CD8-positive, alpha-beta memory T cell (primary cell): Measurements from ENCODE around the gene DNAJC1. TPM values are rescaled to one million over a fixed set of nuclear protein-coding genes. Genes with fewer than 3 reads are reported as not detected.
"Not testable (repeated sequence)": the region's sequence is repeated elsewhere in the genome, so short reads cannot be mapped to it uniquely, and the experiment has no call there.

Experiments
- CTCF ChIA-PET: fragments of 350-600 bp; sonication (Branson Sonifier 250); formaldehyde crosslinking; loops from one replicate; lab custom pipeline; 2021; ENCODE audit warnings: antibody characterized with exemption; lab: Charles Lee
- POLR2A ChIA-PET: fragments of 350-600 bp; sonication (Branson Sonifier 250); formaldehyde crosslinking; loops from one replicate; lab custom pipeline; 2021; ENCODE audit warnings: antibody characterized with exemption; lab: Charles Lee
- DNase-seq, 5 donors: peaks; one replicate each; pipeline versions ENCODE4 v3.0.0 to v3.0.0-alpha.2; 2020 to 2022; ENCODE audit warnings: mixed read lengths in 1 of 5
- H3K27ac ChIP-seq: one replicate; pipeline ENCODE4 v1.7.0; 2013; ENCODE audit warnings: low read depth, mild to moderate bottlenecking, low read length, moderate library complexity
- H3K27me3 ChIP-seq: 2 replicates; pipeline ENCODE4 v1.7.0; 2013; ENCODE audit warnings: low read length, mild to moderate bottlenecking; ENCODE audit not compliant: insufficient read depth, poor library complexity, severe bottlenecking
- H3K36me3 ChIP-seq: 2 replicates; pipeline ENCODE4 v1.7.0; 2013; ENCODE audit warnings: mild to moderate bottlenecking, low read length, moderate library complexity; ENCODE audit not compliant: insufficient read depth
- H3K4me1 ChIP-seq: 2 replicates; pipeline ENCODE4 v1.7.0; 2013; ENCODE audit warnings: mild to moderate bottlenecking, low read length, moderate library complexity; ENCODE audit not compliant: insufficient read depth
- H3K4me3 ChIP-seq: 2 replicates; pipeline ENCODE4 v1.7.0; 2013; ENCODE audit warnings: mild to moderate bottlenecking, low read length
- H3K9me3 ChIP-seq: 2 replicates; pipeline ENCODE4 v1.7.0; 2013; ENCODE audit warnings: mild to moderate bottlenecking, low read length
- H3K27ac Mint-ChIP-seq, 8 donors: one replicate each; pipeline ENCODE4 v1.8.0; 2020 to 2021; ENCODE audit warnings: mixed read lengths in 8 of 8, mild to moderate bottlenecking in 6 of 8, inconsistent platforms in 3 of 8, moderate library complexity in 3 of 8
- H3K27me3 Mint-ChIP-seq, 2 donors: one replicate each; pipeline ENCODE4 v1.8.0; 2020 to 2021; ENCODE audit warnings: mixed read lengths in 2 of 2, mild to moderate bottlenecking in 1 of 2, moderate library complexity in 1 of 2
- H3K36me3 Mint-ChIP-seq, 3 donors: one replicate each; pipeline ENCODE4 v1.8.0; 2020 to 2021; ENCODE audit warnings: mixed read lengths in 3 of 3, inconsistent platforms in 1 of 3, mild to moderate bottlenecking in 1 of 3
- H3K4me1 Mint-ChIP-seq, 3 donors: one replicate each; pipeline ENCODE4 v1.8.0; 2020 to 2021; ENCODE audit warnings: mixed read lengths in 3 of 3, inconsistent platforms in 1 of 3, mild to moderate bottlenecking in 1 of 3
- H3K4me3 Mint-ChIP-seq, 7 donors: one replicate each; pipeline ENCODE4 v1.8.0; 2020 to 2021; ENCODE audit warnings: mixed read lengths in 7 of 7, mild to moderate bottlenecking in 6 of 7, moderate library complexity in 4 of 7, inconsistent platforms in 2 of 7
- H3K9me3 Mint-ChIP-seq, 5 donors: one replicate each; pipeline ENCODE4 v1.8.0; 2020 to 2022; ENCODE audit warnings: mixed read lengths in 5 of 5, mild to moderate bottlenecking in 3 of 5, moderate library complexity in 2 of 5, inconsistent platforms in 1 of 5
- polyA plus RNA-seq: library from polyadenylated mRNA; unstranded; fragments of 300-500 nt; fragmentation: Illumina TruSeq; gene quantifications from one replicate; pipeline ENCODE4 v1.2.3, GENCODE V29; 2021
- total RNA-seq, 2 experiments: library from RNA; stranded (reverse); gene quantifications; one replicate each; pipeline ENCODE4 v1.2.3, GENCODE V29; 2021

Gene DNAJC1
- total and polyA plus RNA-seq, 3 experiments from 2014 or later: 30.8 to 46.0 (median 31.8) TPM

GRCh38 chr10:21891439-21891838 lies 112.1 kb downstream of the DNAJC1 start:
- H3K9me3 Mint-ChIP-seq: peaks cover 4 to 27% (median 15%) of the 10 kb centered on the region in 5 donors
- peak overlapping the region in 6 of 7 donors; percentile 6 to 61 (median 32) for H3K4me3 Mint-ChIP-seq
- CTCF ChIA-PET: no interaction called here
- peak overlapping the region in 5 of 8 donors; percentile 10 to 88 (median 51) for H3K27ac Mint-ChIP-seq
- Histone ChIP-seq H3K4me3 (no peak overlapping the region), H3K4me1 (peaks cover 25% of the 10 kb centered on the region), H3K27ac (no peak overlapping the region), H3K27me3 (no peaks in the 10 kb centered on the region), H3K36me3 (no peaks in the 10 kb centered on the region), H3K9me3 (no peaks in the 10 kb centered on the region)
- no peaks in the 10 kb centered on the region for H3K27me3 Mint-ChIP-seq
- peak in 1 of 5 donors; percentile 1 for DNase-seq
- peaks cover 12 to 53% (median 48%) of the 10 kb centered on the region in 3 donors for H3K36me3 Mint-ChIP-seq
- POLR2A ChIA-PET: no interaction called here
- H3K4me1 Mint-ChIP-seq: peaks cover 49 to 58% (median 51%) of the 10 kb centered on the region in 3 donors

- Histone ChIP-seq H3K9me3 (no peaks in the 10 kb centered on the region), H3K36me3 (no peaks in the 10 kb centered on the region), H3K27me3 (no peaks in the 10 kb centered on the region), H3K27ac (no peak overlapping the region), H3K4me1 (peaks cover 25% of the 10 kb centered on the region), H3K4me3 (no peak overlapping the region)
- Mint-ChIP-seq H3K4me3 (peak overlapping the region in 3 of 7 donors; percentile 16 to 54 (median 43)), H3K27ac (peak overlapping the region in 2 of 8 donors; percentile 48 to 54), H3K9me3 (peaks cover 4 to 31% (median 30%) of the 10 kb centered on the region in 5 donors), H3K36me3 (peaks cover 11 to 53% (median 47%) of the 10 kb centered on the region in 3 donors), H3K27me3 (no peaks in the 10 kb centered on the region), H3K4me1 (peaks cover 60 to 63% (median 61%) of the 10 kb centered on the region in 3 donors)
- ChIA-PET POLR2A (no interaction called here), CTCF (no interaction called here)
- no peak for DNase-seq
Observed at GRCh38 chr10:21889477-21890275, 113.9 kb downstream of the DNAJC1 start.

- H3K4me1 Mint-ChIP-seq: peaks cover 60 to 63% (median 61%) of the 10 kb centered on the region in 3 donors
- POLR2A ChIA-PET: no interaction called here
Observed at GRCh38 chr10:21888959-21889358, 114.6 kb downstream of the DNAJC1 start.

GRCh38 chr10:21885940-21886339 lies 117.6 kb downstream of the DNAJC1 start:
- Histone ChIP-seq H3K4me3 (no peak overlapping the region), H3K27ac (no peak overlapping the region), H3K36me3 (peaks cover under 1% of the 10 kb centered on the region), H3K4me1 (peaks cover 18% of the 10 kb centered on the region), H3K27me3 (no peaks in the 10 kb centered on the region), H3K9me3 (no peaks in the 10 kb centered on the region)
- no peak overlapping the region for H3K4me3 Mint-ChIP-seq
- CTCF ChIA-PET: no interaction called here
- H3K27ac Mint-ChIP-seq: no peak overlapping the region
- peaks cover 52 to 55% (median 54%) of the 10 kb centered on the region in 3 donors for H3K4me1 Mint-ChIP-seq
- H3K27me3 Mint-ChIP-seq: no peaks in the 10 kb centered on the region
- POLR2A ChIA-PET: no interaction called here
- H3K9me3 Mint-ChIP-seq: peaks cover 0 to 19% (median 12%) of the 10 kb centered on the region in 5 donors
- DNase-seq: no peak
- H3K36me3 Mint-ChIP-seq: peaks cover 13 to 39% (median 34%) of the 10 kb centered on the region in 3 donors

More at GRCh38 chr10:21888959-21889358, 114.6 kb downstream of the DNAJC1 start:
- Histone ChIP-seq H3K4me3 (no peak overlapping the region), H3K36me3 (no peaks in the 10 kb centered on the region), H3K4me1 (peaks cover 25% of the 10 kb centered on the region), H3K27ac (no peak overlapping the region), H3K9me3 (no peaks in the 10 kb centered on the region), H3K27me3 (no peaks in the 10 kb centered on the region)
- H3K36me3 Mint-ChIP-seq: peaks cover 11 to 49% (median 40%) of the 10 kb centered on the region in 3 donors
- peak overlapping the region in 6 of 7 donors; percentile 51 to 76 (median 59) for H3K4me3 Mint-ChIP-seq
- peak in 1 of 5 donors; percentile 5 for DNase-seq
- H3K27me3 Mint-ChIP-seq: no peaks in the 10 kb centered on the region
- H3K9me3 Mint-ChIP-seq: peaks cover 4 to 31% (median 28%) of the 10 kb centered on the region in 5 donors
- CTCF ChIA-PET: no interaction called here
- peak overlapping the region in 3 of 8 donors; percentile 2 to 40 (median 12) for H3K27ac Mint-ChIP-seq

- no peak for DNase-seq
- H3K4me3 Mint-ChIP-seq: no peak overlapping the region
- no peaks in the 10 kb centered on the region for H3K4me1 ChIP-seq
- H3K4me1 Mint-ChIP-seq: no peaks in the 10 kb centered on the region
- peaks cover 0 to 2% of the 10 kb centered on the region in 2 donors for H3K27me3 Mint-ChIP-seq
- H3K36me3 ChIP-seq: no peaks in the 10 kb centered on the region
- H3K9me3 Mint-ChIP-seq: peaks cover 20 to 27% (median 22%) of the 10 kb centered on the region in 5 donors
- ChIA-PET POLR2A (no interaction called here), CTCF (no interaction called here)
- H3K27me3 ChIP-seq: no peaks in the 10 kb centered on the region
- no peak overlapping the region for H3K27ac Mint-ChIP-seq
- peaks cover 36 to 72% (median 64%) of the 10 kb centered on the region in 3 donors for H3K36me3 Mint-ChIP-seq
- H3K9me3 ChIP-seq: peaks cover 8% of the 10 kb centered on the region
- H3K4me3 ChIP-seq: no peak overlapping the region
- no peak overlapping the region for H3K27ac ChIP-seq
Observed at GRCh38 chr10:21873198-21873597, 130.3 kb downstream of the DNAJC1 start.

GRCh38 chr10:21872771-21873170 lies 130.8 kb downstream of the DNAJC1 start:
- H3K9me3 ChIP-seq, CTCF ChIA-PET, H3K4me3 ChIP-seq, H3K36me3 ChIP-seq, POLR2A ChIA-PET, H3K27ac Mint-ChIP-seq, H3K4me3 Mint-ChIP-seq, DNase-seq, H3K27ac ChIP-seq, H3K27me3 Mint-ChIP-seq, H3K4me1 ChIP-seq, H3K4me1 Mint-ChIP-seq, H3K27me3 ChIP-seq: not testable (repeated sequence)
- Mint-ChIP-seq H3K36me3 (peaks cover 36 to 68% (median 65%) of the 10 kb centered on the region in 3 donors), H3K9me3 (peaks cover 20 to 27% (median 22%) of the 10 kb centered on the region in 5 donors)

DNA sequence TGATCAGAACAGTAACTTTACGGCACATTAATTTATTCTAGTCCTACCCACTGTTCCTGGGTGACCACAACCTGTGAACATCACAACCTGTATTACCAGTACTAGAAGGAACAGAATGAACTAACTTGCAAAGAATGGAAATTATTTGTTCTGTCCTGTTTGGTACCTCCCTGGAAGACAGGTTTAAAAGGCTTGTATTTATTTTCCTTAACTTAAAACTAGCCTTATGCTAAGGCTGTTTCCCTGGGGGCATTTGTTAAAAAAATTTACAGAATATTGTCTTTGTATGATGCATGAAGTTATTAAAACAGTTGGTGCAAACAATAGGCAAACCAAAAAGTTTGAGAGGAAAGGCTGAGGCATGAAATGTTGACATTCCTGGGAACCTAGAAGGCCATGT lies 132.7 kb downstream of the DNAJC1 start:
- POLR2A ChIA-PET: no interaction called here
- Mint-ChIP-seq H3K27ac (no peak overlapping the region), H3K36me3 (peaks cover 41 to 69% (median 67%) of the 10 kb centered on the region in 3 donors)

DNA sequence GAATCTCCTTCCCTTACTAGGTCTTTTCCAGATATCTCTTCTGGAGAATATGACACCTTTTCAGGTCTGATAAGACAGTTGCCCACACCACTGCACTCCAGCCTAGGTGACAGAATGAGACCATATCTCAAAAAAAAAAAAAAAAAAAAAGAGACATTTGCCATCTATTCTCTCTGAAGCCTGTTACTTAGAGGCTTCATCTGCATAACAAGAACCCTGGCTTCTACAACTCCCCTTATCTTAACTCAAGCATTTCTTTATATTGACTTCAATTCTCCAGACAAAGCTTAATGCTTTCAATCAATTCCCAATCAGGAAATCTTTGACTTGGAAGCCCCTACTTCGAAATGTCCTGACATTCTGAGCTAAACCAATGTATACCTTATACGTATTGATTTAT lies 134.4 kb downstream of the DNAJC1 start:
- H3K36me3 Mint-ChIP-seq: peaks cover 40 to 73% (median 60%) of the 10 kb centered on the region in 3 donors
- H3K27me3 Mint-ChIP-seq, DNase-seq, H3K9me3 ChIP-seq, CTCF ChIA-PET, H3K4me3 ChIP-seq, H3K36me3 ChIP-seq, POLR2A ChIA-PET, H3K27ac ChIP-seq, H3K4me1 ChIP-seq, H3K4me3 Mint-ChIP-seq, H3K4me1 Mint-ChIP-seq, H3K27me3 ChIP-seq, H3K27ac Mint-ChIP-seq: not testable (repeated sequence)
- H3K9me3 Mint-ChIP-seq: peaks cover 23 to 33% (median 28%) of the 10 kb centered on the region in 5 donors

More for the DNA sequence above, 132.7 kb downstream of the DNAJC1 start:
- no peaks in the 10 kb centered on the region for H3K4me1 Mint-ChIP-seq
- H3K9me3 ChIP-seq: peaks cover 8% of the 10 kb centered on the region
- no peak for DNase-seq
- peaks cover 25 to 33% (median 28%) of the 10 kb centered on the region in 5 donors for H3K9me3 Mint-ChIP-seq
- H3K27ac ChIP-seq: no peak overlapping the region
- no peak overlapping the region for H3K4me3 ChIP-seq
- H3K27me3 Mint-ChIP-seq: peaks cover 0 to 2% of the 10 kb centered on the region in 2 donors
- no peaks in the 10 kb centered on the region for H3K27me3 ChIP-seq
- H3K4me3 Mint-ChIP-seq: no peak overlapping the region
- no peaks in the 10 kb centered on the region for H3K36me3 ChIP-seq
- CTCF ChIA-PET: no interaction called here
- no peaks in the 10 kb centered on the region for H3K4me1 ChIP-seq
